OCI-LY7 (cell line): ENCODE data around the gene BBS9. TPM values are rescaled to one million over a fixed set of nuclear protein-coding genes. Genes with fewer than 3 reads are reported as not detected.

Experiments used
- BruUV-seq: library from RNA; stranded (reverse); fragments of 400-500 nt; replicated peaks from 2 replicates; lab custom pipeline; 2021; lab: Mats Ljungman, UMichigan
- CTCF ChIA-PET: fragments of 300-600 bp; sonication (Branson Sonifier 250); formaldehyde crosslinking; loops from one replicate; lab custom pipeline; 2022; ENCODE audit warnings: antibody characterized with exemption; ENCODE audit not compliant: unreplicated experiment; lab: Charles Lee
- POLR2A ChIA-PET: fragments of 300-600 bp; sonication (Branson Sonifier 250); formaldehyde crosslinking; loops from one replicate; lab custom pipeline; 2022; ENCODE audit warnings: antibody characterized with exemption; lab: Charles Lee
- DNase-seq: peaks from one replicate; pipeline ENCODE4 v3.0.0-alpha.2; 2015; ENCODE audit warnings: low spot score
- H2AFZ ChIP-seq: fragments of 200-600 bp; sonication (generic), shearing (Covaris generic); 2 replicates; pipeline ENCODE4 v1.6.1; 2014; ENCODE audit warnings: mild to moderate bottlenecking, antibody characterized with exemption, low read length, moderate library complexity
- H3K27ac ChIP-seq: fragments of 200-600 bp; sonication (generic); 2 replicates; pipeline ENCODE4 v1.5.1; 2014; ENCODE audit warnings: mixed run types, low read depth, mild to moderate bottlenecking, moderate library complexity, low read length, inconsistent platforms; ENCODE audit not compliant: poor library complexity, severe bottlenecking
- H3K36me3 ChIP-seq: fragments of 200-600 bp; sonication (generic); 2 replicates; pipeline ENCODE4 v1.6.1; 2014; ENCODE audit warnings: mild to moderate bottlenecking, antibody characterized with exemption, low read length, moderate library complexity, mixed read lengths; ENCODE audit not compliant: insufficient read depth
- H3K4me1 ChIP-seq: fragments of 200-600 bp; sonication (generic); 2 replicates; pipeline ENCODE4 v1.5.1; 2014; ENCODE audit warnings: mild to moderate bottlenecking, low read length; ENCODE audit not compliant: insufficient read depth, poor library complexity, severe bottlenecking
- H3K4me2 ChIP-seq: fragments of 200-600 bp; sonication (generic); 2 replicates; pipeline ENCODE4 v1.6.1; 2014; ENCODE audit warnings: mild to moderate bottlenecking, low read length
- H3K4me3 ChIP-seq: fragments of 200-600 bp; sonication (generic); 2 replicates; pipeline ENCODE4 v1.5.1; 2014; ENCODE audit warnings: mild to moderate bottlenecking, low read depth, low read length; ENCODE audit not compliant: poor library complexity, severe bottlenecking
- H3K79me2 ChIP-seq: fragments of 200-600 bp; sonication (generic); 2 replicates; pipeline ENCODE4 v1.6.1; 2016; ENCODE audit warnings: low read depth, mild to moderate bottlenecking, low read length, moderate library complexity, mixed read lengths; ENCODE audit not compliant: insufficient read depth
- H3K9me2 ChIP-seq: fragments of 200-600 bp; sonication (generic); 2 replicates; pipeline ENCODE4 v1.6.1; 2016; ENCODE audit warnings: mild to moderate bottlenecking, low read length, mixed read lengths; ENCODE audit not compliant: insufficient read depth
- H3K9me3 ChIP-seq: fragments of 200-600 bp; sonication (generic); 2 replicates; pipeline ENCODE4 v1.6.1; 2014; ENCODE audit warnings: mild to moderate bottlenecking, mixed run types, low read length, mixed read lengths
- H4K20me1 ChIP-seq: fragments of 200-600 bp; sonication (generic); 2 replicates; pipeline ENCODE4 v1.6.1; 2014; ENCODE audit warnings: mild to moderate bottlenecking, antibody characterized with exemption, low read length, moderate library complexity, mixed read lengths; ENCODE audit not compliant: insufficient read depth
- EZH2phosphoT487 ChIP-seq: fragments of 200-600 bp; sonication (generic); IDR thresholded peaks from 2 replicates; pipeline ENCODE4 v1.6.1; 2018; ENCODE audit warnings: low read depth, borderline replicate concordance, mild to moderate bottlenecking, mixed run types, antibody characterized with exemption, low read length, moderate library complexity, mixed read lengths
- intact Hi-C: fragments of 100-400 bp; cut with micrococcal nuclease; formaldehyde crosslinking; loops from one replicate; pipeline ENCODE4 v1.10.0; 2022; ENCODE audit not compliant: unreplicated experiment
- total RNA-seq, 2 experiments: library from RNA; depleted of rRNA in 1 of 2; stranded (reverse); fragments of >200 nt in 1 of 2; shearing (Covaris generic) in 1 of 2; gene quantifications; 2 replicates each; pipeline ENCODE4 v1.2.3, GENCODE V29; 2014 to 2022
- TF ChIP-seq, protein P1 (sequence below): fragments of 200-600 bp; sonication (generic); conservative IDR thresholded peaks from 2 replicates; pipeline ENCODE4 v1.5.1; 2014; ENCODE audit warnings: mild to moderate bottlenecking, antibody characterized with exemption, low read length, moderate library complexity, mixed read lengths

Gene BBS9
- total RNA-seq, 2 experiments from 2014 or later: 6.8 to 14.8 TPM

- intact Hi-C loops: no loop called here
- no peaks in the 10 kb centered on the region for H3K9me3 ChIP-seq
- no peak overlapping the region for H2AFZ ChIP-seq
- TF ChIP-seq EZH2phosphoT487: no peak
- TF ChIP-seq, protein P1, sequence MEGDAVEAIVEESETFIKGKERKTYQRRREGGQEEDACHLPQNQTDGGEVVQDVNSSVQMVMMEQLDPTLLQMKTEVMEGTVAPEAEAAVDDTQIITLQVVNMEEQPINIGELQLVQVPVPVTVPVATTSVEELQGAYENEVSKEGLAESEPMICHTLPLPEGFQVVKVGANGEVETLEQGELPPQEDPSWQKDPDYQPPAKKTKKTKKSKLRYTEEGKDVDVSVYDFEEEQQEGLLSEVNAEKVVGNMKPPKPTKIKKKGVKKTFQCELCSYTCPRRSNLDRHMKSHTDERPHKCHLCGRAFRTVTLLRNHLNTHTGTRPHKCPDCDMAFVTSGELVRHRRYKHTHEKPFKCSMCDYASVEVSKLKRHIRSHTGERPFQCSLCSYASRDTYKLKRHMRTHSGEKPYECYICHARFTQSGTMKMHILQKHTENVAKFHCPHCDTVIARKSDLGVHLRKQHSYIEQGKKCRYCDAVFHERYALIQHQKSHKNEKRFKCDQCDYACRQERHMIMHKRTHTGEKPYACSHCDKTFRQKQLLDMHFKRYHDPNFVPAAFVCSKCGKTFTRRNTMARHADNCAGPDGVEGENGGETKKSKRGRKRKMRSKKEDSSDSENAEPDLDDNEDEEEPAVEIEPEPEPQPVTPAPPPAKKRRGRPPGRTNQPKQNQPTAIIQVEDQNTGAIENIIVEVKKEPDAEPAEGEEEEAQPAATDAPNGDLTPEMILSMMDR: no peak
- no peaks in the 10 kb centered on the region for H3K4me1 ChIP-seq
- H3K4me3 ChIP-seq: no peak overlapping the region
- DNase-seq: no peak
- ChIA-PET POLR2A (no interaction called here), CTCF (no interaction called here)
- no peak overlapping the region for H3K4me2 ChIP-seq
- no TSS peak for BruUV-seq
- H3K36me3 ChIP-seq: no peaks in the 10 kb centered on the region
- no peak overlapping the region for H3K27ac ChIP-seq
- no peaks in the 10 kb centered on the region for H4K20me1 ChIP-seq
- no peaks in the 10 kb centered on the region for H3K9me2 ChIP-seq
- no peaks in the 10 kb centered on the region for H3K79me2 ChIP-seq
These were observed 336.8 kb downstream of the BBS9 start for GRCh38 chr7:33466203-33466602.

DNA sequence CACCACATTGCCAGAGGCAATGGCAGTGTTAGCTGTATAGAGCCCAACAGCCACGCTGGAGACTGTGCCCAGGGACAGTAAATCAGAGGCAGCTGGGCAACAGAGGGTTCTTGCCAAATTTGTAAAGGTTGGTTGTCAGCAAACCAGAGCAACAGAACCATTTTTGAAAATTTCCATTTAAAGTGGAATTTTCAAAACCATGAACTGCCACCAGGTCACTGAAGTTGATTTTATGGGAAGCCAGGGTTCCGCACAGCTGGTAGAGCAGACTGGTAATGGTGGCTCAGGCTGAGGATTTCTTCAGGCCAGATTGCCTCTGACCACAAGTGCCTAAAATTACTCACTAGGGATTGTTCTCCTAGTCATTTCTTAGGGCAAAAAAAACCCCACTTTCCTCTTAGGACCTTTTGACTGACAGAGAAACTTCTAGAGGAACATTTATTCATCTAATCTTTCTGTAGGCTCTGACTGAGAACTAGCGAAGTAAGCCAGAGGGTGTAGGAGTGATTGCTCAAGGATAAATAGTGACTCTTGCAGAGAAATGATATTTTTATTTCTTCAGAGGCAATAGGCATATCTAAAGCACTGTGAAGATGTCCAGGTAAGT is 342.4 kb downstream of the BBS9 start:
- H3K27ac ChIP-seq: no peak overlapping the region
- TF ChIP-seq, protein P1: no peak
- TF ChIP-seq EZH2phosphoT487: no peak
- ChIA-PET POLR2A (no interaction called here), CTCF (no interaction called here)
- H4K20me1 ChIP-seq: no peaks in the 10 kb centered on the region
- no peaks in the 10 kb centered on the region for H3K4me1 ChIP-seq
- no peak overlapping the region for H3K4me3 ChIP-seq
- no peaks in the 10 kb centered on the region for H3K79me2 ChIP-seq
- no peak overlapping the region for H2AFZ ChIP-seq
- H3K9me3 ChIP-seq: no peaks in the 10 kb centered on the region
- H3K9me2 ChIP-seq: no peaks in the 10 kb centered on the region
- no peak for DNase-seq
- intact Hi-C loops: no loop called here
- no peak overlapping the region for H3K4me2 ChIP-seq
- BruUV-seq: no TSS peak
- no peaks in the 10 kb centered on the region for H3K36me3 ChIP-seq

- H3K4me2 ChIP-seq: no peak overlapping the region
- H3K9me2 ChIP-seq: no peaks in the 10 kb centered on the region
- TF ChIP-seq, protein P1: no peak
- no peak for TF ChIP-seq EZH2phosphoT487
- CTCF ChIA-PET: no interaction called here
- H3K36me3 ChIP-seq: no peaks in the 10 kb centered on the region
- no peaks in the 10 kb centered on the region for H3K9me3 ChIP-seq
- H2AFZ ChIP-seq: no peak overlapping the region
- no peaks in the 10 kb centered on the region for H3K4me1 ChIP-seq
- intact Hi-C loops: no loop called here
- POLR2A ChIA-PET: interaction anchor here (0.6 kb wide), 1 partner anchor 125 kb away, joined by 3 read pairs; no protein-coding TSS in a partner anchor
- BruUV-seq: no TSS peak
- H3K27ac ChIP-seq: no peak overlapping the region
- H3K4me3 ChIP-seq: no peak overlapping the region
- H4K20me1 ChIP-seq: no peaks in the 10 kb centered on the region
- H3K79me2 ChIP-seq: no peaks in the 10 kb centered on the region
- no peak for DNase-seq
These were observed 343.1 kb downstream of the BBS9 start for GRCh38 chr7:33472348-33473025.
